Activated effector memory CD4-positive, alpha-beta T cell treated with anti-CD3 and anti-CD28 coated beads, Interleukin-2, amount 50 U/mL, for 16 hours (primary cell): ENCODE data around the gene CNN1.
"Not testable (repeated sequence)": the region's sequence is repeated elsewhere in the genome, so short reads cannot be mapped to it uniquely, and the experiment has no call there.

ENCODE experiments used
- DNase-seq: peaks from one replicate; pipeline ENCODE4 v3.0.0-alpha.2; 2020

CNN1 gene

DNA sequence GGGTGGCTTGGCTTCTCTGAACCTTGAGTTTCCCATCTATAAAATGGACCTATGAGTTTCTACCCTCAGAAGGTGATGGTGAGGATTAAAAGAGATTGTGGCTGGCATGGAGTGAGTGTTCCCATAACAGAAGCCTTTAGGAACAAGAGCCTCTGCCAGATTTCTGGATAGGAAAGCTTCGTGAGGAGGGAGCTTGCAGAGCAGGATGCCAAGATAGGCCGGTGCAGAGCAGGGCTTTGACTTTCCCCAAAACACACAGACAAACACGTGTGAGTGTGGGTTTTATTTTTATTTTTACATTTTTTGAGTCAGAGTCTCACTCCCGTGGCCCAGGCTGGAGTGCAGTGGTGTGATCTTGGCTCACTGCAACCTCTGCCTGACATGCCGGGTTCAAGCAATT is 3.7 kb upstream of the CNN1 start:
- no peak for DNase-seq

- DNase-seq: peak; percentile 95
Observed at GRCh38 chr19:11535792-11536595, 2.7 kb upstream of the CNN1 start.

DNA sequence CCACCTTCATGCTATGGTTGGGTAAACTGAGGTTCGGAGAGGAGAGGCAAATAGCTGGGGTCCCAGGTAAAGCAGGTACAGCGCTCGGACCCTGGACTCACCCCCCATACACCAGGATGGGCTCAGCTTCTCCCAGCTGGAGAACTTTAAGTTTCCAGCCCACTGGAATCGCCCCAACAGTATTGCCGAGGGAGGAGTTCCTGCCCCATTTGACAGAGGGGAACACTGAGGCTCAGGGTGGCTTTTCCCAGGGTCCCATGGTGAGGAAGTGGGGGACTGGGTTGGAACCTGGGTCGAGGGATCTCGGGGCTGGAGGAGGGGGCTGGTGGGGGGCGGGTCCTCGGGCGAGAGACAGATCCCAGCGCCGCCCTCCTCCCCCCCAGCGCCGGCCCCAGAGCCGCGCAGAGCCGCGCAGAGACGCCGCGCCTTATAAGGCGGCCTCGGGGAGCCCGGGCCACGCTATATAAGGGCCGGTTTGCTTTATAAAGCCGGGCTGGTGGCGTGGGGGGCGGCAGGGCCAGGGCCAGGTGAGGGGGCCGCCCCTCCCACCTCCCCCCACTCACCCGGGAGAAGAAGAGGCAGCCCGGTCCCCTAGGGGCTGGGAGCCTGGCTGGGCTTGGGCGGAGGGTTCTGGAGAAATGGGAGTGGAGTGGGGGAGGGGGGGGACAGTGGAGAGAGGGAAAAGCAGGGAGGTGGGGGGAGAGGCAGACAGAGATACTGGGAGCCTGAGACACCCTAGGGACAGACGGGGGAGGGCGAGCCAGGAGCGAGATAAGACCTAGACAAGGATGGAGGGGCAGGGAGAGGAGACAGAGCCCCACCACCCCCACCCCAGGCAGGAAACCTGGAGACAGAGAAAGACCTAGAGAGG is 1.1 kb downstream of the CNN1 start:
- DNase-seq: no peak

GRCh38 chr19:11540645-11541044 is 2.0 kb downstream of the CNN1 start:
- DNase-seq: no peak

DNA sequence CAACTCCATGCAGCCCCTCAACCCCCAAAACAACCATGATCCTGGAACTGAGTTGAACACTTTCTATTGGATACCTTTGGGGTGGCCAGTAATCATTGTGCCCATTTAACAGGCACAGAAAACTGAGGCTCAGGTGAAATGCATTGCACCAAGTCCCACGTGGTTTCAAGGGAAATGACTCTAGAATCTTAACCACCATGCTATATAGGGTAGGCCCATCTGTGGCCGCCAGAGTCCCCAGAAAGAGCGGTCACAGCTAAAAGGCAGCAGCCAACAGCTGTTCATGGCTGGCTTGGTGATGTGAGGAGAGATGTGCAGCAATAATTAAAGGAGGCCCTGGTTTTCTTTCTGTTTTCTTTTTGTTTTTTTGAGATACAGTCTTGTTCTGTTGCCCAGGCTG is 2.6 kb downstream of the CNN1 start:
- DNase-seq: no peak

- DNase-seq: no peak
Observed at GRCh38 chr19:11547929-11548700, 9.5 kb downstream of the CNN1 start.

GRCh38 chr19:11549386-11549953 is 10.8 kb downstream of the CNN1 start:
- no peak for DNase-seq

DNA sequence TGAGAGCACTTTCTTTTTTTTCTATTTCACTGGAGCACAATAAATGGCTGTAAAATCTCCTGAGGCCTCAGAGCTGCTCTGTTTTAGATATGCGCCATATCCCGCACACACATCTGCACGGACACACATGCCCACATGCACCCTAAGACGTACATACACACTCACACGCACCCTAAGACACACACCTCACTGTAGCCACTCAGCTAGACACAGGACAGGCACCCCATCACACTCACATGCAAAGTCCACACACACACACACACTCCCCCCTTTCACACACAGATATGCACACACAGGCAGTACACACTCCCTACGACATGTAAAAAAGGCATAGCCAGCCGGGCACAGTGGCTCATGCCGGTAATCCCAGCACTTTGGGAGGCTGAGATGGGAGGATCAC is 11.6 kb downstream of the CNN1 start:
- no peak for DNase-seq

DNA sequence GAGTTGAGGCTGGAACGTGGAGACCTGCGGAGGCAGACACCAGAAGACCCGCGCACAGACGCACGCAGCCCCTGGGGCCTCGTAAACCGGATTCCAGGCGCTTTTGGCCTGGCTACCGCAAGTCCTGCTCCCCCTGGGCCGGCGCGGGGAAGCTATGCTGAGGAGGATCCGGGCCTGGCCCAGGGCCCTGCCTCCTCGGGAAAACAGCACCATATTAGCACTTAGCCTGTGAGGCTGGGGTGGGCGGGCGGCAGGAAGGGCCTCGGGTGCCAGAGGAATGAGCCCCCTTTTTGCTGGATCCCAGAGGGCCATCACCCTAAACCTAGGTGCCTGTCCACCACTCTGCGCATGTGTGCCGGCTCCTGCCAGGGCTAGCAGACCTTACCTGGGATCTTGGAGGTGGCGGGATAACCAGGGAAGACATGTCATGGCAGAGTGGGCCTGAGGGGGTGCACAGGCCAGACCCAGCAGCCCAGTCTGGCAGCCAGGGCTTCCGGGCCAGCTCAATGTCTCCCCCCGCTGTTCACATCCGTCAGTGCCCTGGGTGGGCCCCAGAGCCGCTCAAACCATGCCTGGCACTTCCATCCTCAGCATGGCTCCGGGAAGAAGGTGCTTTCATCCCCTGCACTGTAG is 13.1 kb downstream of the CNN1 start:
- DNase-seq: no peak

DNA sequence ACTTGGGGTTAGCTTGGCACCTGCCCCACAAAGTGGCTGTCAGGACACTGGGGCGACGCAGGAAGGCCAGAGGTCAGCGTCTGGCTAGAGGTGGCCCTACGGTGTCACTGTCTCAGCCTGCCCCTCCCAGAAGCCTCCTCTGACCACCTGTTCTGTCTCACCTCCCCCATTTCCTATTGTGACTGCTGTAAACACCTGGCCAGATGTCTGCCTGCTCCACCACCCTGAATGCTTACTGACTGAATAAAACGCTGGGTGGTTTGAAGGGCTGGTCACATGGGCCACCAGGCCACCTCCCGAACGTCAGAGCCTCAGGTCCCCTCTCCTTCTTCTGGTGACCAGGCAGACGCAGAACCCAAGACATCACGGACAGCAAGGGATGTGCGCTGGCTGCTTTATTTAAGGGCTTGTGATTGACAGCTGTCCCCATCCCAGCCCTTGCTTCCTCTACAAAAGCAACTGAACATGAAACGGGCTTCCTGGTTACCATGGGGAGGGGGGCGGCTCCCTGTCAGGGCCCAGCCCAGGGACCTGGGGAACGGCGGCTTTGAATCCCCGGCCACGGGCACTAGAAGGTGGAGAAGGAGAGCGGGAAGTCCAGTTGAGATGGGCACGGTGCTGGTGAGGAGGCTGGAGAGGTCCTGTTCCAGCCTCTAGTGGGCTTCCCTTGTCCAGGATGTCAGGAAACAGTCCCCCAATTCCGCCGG is 14.2 kb downstream of the CNN1 start:
- DNase-seq: no peak

- no peak for DNase-seq
Observed at GRCh38 chr19:11554160-11554559, 15.5 kb downstream of the CNN1 start.

GRCh38 chr19:11555246-11555645 is 16.6 kb downstream of the CNN1 start:
- DNase-seq: no peak

GRCh38 chr19:11556634-11557420 is 18.2 kb downstream of the CNN1 start:
- no peak for DNase-seq

DNA sequence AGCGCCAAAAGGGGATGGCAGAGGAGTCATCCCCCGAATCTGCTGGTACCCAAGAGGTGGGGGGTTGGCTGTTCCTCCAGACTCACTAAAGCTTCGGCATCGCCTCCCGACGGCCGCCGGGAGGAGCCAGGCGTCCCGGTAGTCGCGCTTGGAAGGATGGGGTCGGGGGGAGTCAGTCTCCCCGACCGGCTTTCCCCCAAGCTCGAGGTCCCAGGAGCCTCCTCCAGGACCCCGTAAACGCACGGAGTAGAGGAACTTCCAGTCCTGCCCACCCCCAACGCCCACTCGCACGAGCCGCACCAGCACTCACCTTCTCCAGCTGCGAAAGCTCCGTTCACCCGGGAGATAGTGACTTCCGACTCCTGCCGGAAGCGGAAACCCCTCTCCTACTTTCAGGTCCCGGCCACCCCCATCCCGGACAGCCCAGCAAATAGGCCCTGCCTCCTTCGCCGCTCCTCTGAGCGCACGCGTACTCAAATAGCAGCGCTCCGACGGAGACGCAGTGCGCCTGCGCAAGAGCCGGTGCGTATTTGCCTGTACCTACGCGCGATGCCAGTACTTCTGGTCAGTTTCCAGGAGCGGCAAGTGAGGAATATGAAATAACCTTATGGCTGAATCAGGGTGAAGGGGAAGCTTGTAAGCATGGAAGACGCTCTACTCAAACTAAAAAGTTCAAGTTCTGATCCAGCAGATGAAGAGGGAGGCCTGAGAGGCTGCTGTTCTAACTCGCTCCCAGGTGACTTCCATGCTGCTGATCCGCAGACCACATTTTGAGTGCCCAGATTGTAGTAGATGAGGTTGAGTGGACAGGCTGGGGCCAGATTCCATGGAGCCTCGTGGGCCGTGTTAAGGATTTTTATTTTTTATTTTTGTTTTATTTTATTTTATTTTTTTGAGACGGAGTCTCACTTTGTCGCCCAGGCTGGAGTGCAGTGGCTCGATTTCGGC is 20.5 kb downstream of the CNN1 start, which contains the start of gene ELOF1:
Gene ELOF1 (minus strand): TSS at position 350 of the 948 bp plus-strand sequence. CDS start 4,883 bp downstream, outside the sequence.
- peak; percentile 99 for DNase-seq

DNA sequence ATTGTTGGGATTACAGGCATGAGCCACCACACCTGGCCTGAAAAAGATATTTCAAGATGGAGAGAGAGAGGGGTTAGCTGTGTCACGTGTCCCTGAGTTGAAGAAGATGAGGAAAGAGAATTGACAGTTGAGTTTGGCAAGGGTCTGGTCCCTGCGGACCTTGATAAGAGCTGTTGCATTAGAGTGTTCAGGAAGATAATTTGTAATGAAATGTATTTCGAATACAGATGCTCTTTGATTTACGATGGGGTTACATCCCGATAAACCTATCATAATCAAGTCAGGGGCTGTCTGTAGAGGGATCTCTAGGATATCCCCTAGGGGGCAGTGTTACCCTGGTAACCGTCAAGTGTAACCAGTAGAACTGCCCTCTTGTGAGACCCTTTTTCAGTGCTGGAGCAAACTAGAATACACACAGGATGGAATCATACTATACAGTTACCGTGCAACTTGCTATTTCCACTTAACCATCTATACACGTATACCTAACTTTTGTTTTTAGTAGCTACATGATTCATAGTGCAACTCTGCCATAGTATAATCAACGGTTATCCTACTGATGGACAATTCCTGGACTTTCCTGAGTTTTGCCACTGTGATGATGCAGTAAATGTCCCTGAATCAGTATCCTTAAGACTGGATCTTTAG is 21.9 kb downstream of the CNN1 start:
- DNase-seq: peak; percentile 74

DNA sequence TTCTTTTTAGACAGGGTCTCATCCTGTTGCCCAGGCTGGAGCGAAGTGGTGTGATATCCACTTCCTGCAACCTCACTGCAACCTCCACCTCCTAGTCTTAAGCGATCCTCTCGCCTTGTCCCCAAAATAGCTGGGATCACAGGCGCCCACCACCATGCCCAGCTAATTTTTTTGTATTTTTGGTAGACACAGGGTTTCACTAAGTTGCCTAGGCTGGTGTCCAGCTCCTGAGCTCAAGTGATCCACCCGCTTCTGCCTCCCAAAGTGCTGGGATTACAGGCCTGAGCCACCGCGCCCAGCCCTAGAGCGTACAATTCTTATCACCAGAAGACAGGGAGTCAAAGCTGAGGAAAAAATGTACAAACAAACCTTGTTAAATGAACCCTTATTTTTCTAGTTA is 24.9 kb downstream of the CNN1 start:
- no peak for DNase-seq

DNA sequence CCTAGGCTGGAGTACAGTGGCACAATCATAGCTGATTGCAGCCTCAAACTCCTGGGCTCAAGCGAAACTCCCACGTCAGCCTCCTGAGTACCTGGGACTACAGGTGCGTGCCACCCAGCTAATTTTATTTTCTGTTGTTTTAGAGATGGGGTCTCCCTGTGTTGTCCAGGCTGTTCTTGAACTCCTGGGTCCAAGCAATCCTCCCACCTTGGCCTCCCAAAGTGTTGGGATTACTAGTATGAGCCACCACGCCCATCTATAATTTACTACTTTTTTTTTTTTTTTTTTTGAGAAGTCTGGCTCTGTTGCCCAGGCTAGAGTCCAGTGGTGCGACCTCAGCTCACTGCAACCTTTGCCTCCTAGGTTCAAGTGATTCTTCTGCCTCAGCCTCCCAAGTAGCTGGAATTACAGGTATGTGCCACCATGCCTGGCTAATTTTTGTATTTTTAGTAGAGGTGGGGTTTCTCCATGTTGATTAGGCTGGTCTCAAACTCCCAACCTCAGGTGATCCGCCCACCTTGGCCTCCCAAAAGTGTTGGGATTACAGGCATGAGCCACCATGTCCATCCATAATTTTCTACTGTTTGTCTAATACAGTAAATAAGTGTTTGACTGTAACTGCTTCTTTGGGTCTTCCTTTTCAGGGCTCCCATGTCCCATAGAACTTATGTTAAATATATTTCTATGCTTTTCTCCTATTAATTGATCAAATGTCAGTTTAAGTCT is 25.6 kb downstream of the CNN1 start:
- not testable (repeated sequence) for DNase-seq

DNA sequence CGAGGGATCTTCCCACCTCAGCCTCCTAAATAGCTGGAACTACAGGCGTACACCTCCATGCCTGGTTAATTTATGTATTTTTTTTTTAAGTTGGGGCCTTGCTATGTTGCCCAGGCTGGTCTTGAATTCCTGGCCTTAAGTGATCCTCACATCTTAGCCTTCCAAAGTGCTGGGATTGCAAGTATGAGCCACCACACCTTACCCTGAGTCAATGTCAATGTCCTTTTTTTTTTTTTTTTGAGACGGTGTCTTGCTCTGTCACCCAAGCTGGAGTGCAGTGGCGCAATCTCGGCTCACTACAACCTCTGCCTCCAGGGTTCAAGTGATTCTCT is 27.0 kb downstream of the CNN1 start:
- not testable (repeated sequence) for DNase-seq
